ENCODE measurements around the gene MCRS1.
"Not testable (repeated sequence)": the region's sequence is repeated elsewhere in the genome, so short reads cannot be mapped to it uniquely, and the experiment has no call there.

Gene MCRS1

DNA sequence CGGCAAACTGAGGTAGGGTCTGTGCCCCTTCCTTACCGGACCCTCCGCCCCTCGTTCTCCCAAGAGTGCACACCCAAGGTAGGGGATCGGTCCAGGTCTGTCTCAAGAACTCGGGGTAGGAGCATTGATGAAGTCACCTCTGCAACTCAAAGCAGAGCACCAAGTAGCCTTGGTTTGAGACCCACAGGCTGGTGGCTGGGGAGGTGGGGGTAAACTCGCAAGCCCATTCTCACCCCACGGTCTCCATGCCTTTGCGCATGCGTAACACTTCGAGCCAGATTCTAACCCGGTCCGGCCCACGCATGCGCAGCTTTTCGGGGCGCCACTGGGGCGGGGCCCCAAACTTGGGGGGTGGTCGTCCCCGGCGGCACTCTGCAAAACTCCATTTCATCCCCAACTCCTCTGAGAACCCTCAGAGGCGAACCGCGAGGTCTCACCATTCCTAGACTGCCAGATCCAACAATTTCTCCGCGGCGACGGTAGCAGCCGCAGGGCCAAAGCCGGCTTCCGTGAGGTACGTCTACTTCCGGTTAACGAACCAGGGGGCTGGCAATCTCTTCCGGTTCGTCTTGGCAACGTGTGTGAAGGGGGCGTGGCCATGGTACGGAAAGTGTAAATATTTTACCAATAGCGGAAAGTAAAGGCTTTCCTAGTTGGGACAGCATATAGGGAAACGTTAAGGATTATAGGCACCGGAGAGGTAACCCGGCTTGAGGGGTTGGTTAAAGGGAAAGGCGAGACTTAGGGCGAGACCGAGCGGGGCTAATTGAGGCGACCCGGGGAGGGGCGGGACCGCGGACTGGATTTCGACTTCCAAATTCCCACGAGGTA, at the start of gene MCRS1:
TSS of gene MCRS1 (minus strand) at position 532 of the 831 bp plus-strand sequence. CDS start 1,411 bp downstream, outside the sequence.
- DNase-seq, result peak; percentile 84

- peak; percentile 58 for DNase-seq
Measured at GRCh38 chr12:49616533-49617219, 48.7 kb upstream of the MCRS1 start.

DNA sequence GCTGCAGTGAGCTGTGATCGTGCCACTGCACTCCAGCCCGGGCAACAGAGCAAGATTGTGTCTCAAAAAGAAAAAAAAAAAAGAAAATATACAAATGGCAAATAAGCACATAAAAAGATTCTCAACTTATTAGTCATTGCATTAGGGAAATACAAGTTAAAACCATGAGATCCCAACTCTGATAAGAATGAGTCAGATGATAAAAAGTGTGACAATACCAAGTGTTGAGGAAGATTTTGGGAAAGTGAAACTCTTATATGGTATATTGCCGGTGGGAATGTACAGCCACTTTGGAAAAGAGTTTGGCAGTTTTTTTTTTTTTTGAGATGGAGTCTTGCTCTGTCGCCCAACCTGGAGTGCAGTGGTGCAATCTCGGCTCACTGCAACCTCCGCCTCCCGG, 47.8 kb upstream of the MCRS1 start:
- no peak for DNase-seq

DNA sequence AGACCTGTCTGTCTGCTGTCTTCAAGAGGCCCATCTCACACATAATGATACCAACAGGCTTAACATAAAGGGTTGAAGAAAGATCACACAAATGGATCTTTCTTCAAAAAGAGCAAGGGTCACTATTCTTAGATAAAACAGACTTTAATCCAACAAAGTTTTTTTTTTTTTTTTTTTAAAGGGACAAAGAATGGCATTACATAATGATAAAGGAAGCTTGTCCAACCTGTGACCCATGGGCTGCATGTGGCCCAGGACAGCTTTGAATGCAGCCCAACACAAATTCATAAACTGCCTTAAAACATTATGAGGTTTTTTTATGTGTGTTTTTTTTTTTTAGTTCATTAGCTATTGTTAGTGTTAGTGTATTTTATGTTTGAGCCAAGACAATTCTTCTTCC, 44.3 kb upstream of the MCRS1 start:
- DNase-seq, result no peak

DNA sequence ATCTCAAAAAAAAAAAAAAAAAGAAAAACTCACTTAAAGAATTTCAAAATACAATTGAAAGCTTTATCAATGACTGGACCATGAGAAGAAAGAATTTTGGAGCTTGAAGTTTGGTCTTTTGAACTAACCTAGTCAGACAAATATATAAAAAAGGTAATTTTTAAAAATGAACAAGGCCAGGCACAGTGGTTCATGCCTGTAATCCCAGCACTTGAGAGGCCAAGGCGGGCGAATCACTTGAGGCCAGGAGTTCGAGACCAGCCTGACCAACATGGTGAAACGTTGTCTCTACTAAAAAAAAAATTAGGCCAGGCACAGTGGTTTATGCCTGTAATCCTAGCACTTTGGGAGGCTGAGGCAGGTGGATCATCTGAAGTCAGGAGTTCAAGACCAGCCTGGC, 42.8 kb upstream of the MCRS1 start:
- not testable (repeated sequence) for DNase-seq

DNA sequence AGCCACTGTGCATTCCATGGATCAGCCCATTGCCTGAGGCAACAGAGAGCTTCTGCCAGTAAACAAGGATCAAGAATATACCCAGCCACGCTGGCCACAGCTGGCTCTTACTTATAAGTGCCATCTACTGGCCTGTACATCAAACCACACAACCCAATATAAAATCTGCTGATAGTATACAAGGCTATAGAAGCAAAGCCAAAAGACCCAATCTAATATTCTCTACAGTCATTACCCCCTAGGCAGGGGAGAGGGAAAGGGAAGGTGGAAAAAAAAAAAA, 41.9 kb upstream of the MCRS1 start:
- no peak for DNase-seq

DNA sequence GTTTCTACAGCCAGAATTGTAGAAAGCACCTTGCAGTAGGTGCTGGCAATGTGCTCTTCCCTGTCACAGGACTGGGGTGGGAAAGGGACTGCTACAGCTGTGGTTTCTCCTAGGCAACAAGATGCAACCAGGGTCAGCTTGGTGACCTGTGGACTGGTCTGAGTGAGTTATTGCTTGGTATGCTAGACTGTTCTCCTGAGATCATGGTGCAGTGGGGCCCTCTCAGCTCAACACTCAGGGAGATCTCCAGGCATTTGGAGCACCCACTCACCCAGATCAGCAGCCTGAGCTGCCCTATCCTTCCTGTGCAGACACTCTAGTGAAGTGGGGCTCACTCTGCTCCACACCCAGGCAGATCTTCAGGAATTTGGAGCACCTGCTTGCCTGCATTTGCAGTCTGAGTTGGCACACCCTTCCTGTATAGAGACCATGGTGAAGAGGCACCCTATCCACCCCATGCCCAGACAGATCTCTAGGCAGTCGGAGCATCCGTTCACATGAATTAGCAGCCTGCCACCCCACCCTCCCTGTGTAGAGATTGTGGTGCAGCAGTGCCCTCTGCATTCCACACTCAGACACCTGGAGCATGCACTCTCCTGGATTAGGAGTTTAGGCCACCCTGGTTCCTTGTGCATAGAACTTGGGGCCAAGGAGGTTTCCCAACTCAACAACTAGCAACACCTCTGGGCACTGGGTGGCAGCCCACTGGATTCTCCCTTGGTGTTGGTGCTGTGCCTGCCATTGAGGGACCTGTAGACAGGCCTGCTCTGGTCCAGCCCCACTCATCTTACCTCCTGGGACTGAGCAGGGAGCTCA, 41.3 kb upstream of the MCRS1 start:
- no peak for DNase-seq

DNA sequence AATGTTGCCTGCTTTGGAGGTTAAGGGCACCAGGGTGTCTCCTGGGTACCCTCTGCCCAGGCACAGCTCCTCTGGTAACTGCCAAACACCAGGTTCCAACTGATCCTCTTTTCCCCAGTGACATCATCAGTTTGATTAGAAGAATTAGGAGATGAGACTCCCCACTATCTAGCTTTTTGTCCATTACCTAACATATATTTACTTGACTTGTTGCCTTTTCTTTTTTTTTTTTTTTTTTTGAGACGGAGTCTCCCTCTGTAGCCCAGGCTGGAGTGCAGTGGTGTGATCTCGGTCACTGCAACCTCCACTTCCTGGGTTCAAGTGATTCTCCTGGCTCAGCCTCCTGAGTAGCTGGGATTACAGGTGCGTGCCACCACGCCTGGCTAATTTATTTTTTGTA, 37.6 kb upstream of the MCRS1 start, which contains the start of gene FAM186B:
TSS of gene FAM186B (minus strand) at position 101 of the 400 bp plus-strand sequence. CDS start 162 bp downstream, outside the sequence.
- DNase-seq, result not testable (repeated sequence)

- no peak for DNase-seq
Measured at GRCh38 chr12:49604856-49605255, 36.9 kb upstream of the MCRS1 start.

DNA sequence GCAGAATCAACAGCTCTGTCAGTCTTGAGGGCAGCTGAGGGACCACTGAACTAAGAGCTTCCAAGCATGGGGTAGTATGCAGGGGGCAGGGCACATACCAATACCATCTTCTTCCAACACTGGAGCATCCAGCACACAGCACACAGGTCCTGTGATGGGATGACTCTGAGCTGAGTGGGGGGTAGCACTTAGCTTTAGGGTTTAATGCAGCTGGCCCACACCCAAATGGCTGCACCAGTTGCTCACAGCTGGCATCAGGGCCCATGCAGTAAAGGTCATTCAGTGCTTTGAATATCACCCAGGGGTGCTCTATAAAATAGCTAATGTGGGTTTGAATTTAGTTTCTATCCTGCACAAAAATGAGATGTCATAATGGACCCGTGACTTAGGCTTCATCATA, 35.8 kb upstream of the MCRS1 start:
- DNase-seq, result no peak

DNA sequence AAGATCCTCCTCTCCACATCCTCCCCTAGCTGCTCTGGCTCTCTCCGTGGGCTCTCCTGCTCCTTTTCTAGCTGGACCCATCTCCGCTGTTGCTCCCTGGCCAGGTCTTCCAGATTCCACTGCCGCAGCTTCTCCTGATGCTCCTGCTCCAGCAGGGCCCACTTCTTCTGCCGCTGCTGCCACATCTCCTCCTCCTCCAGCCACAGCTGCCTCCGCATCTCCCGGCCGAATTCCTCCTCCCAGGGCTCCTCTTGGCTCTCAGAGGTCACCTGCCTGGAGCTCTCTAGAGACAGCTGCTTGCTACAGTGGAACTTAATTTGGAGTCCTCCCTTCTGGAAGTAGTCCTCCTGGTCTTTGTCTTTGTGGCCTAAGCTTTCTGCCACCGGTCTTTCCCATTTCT, 32.0 kb upstream of the MCRS1 start:
- no peak for DNase-seq

DNA sequence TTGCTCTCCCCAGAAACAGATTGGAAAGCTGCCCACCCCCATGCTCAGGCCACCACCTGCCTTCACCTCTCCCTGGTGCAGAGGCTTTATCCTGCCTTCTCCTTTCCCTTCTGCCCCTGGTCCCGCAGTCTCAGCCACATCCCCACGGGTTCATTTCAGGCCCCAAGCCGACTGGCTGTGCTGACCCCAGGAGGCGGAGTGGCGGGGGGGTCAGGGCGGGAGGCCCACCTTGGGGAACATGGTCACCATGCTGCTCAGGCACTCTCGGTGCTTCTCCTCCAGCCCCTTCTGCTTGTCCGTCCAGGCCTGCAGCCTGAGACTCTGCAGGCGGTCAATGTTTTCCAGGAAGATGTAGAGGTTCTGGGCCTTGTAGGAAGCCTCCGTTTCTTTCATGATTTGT, 30.6 kb upstream of the MCRS1 start:
- DNase-seq, result no peak

DNA sequence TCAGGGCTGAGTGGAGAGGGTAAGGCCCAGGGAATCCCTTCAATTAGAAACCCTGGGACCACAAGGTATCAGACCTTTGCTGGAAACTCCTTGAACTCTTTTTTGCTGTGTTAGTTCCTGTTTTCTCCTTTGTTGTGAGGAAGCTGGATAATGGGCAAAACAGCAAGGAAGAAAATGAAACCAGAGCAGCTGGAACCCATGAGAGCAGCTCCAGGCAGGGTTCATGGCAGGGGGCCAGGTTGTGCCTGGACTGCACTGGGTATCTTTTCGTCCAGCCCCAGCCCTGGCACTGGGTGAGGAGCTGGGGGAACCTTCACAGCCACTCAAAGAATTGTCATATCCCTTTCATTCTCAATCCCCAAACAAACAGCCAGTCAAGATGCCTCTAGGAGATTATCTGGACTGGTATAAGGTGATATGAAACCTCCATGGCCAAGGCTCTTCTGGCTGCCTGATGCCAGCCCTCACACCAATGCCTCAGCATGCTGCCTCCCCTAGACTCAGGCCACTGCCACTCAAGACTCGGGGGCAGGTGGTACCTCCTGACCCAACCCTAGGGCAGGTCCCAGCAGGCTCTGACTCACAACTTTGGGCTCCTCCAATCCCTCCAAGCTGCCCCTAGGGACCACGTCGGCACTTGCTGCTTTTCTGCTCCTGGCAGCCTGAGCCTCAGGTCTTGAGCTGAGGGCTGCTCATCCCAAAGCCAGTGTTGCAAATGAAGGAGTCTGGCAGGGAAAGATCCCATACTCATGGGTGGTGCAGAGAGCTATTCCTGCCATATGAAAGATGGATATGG, 21.0 kb upstream of the MCRS1 start:
- no peak for DNase-seq

DNA sequence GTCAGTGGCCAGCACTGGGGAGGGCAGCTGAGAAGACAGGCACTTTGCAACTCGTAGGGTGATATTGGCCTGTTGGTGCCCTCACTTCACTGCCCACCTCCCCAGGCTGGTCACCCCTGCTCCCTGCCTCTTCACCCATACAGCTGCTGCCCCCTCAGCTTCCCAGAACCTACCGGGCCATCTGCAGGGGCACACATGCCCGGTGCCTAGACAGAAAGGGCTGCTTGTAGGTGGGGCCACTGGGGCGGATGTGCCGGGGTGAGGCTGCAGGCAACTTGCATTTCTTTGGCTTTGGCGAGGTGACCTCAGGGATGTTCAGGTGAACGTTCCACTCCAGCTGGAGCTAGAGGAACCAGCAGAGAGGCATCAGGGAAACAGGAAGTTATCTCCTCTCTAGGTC, 20.3 kb upstream of the MCRS1 start:
- DNase-seq, result no peak

DNA sequence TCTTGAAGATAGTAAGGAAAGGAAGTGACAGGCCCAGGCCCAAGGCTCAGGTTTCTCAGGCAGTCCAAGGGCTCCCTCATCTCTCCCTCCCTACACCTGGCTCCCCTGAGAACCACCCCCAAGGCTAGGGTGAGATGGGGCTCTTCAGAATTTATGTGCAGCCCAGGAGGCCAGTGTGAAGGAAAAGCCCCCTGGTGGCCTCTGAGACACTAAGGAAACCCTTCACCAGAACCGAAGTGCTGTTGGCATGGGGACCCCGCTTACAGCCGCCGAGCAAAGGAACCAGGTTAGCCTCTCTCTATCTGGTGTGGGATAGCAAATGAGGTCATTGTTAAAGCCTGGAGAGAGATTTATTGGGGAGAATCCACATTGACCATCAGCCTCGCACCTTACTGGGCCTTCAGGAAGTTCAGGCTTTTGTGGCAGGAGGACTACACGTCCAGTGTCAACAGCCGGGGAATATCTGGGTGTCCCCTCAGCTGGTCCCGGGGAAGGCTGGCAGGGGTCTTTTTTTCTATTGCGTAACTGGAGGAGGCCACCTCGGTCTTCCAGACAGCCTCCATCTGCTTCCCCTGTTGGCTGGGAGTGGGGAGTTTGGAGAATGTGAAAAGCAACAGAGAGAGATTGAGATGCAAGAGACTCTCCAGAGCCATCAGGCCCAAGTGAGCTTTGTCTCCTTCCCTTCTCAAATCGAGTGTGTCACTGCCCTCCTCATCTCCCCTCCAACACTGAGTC, 19.4 kb upstream of the MCRS1 start:
- no peak for DNase-seq

- DNase-seq, result no peak
Measured at GRCh38 chr12:49585477-49586459, 17.8 kb upstream of the MCRS1 start.

GRCh38 chr12:49584591-49584990, 16.6 kb upstream of the MCRS1 start:
- DNase-seq, result no peak

DNA sequence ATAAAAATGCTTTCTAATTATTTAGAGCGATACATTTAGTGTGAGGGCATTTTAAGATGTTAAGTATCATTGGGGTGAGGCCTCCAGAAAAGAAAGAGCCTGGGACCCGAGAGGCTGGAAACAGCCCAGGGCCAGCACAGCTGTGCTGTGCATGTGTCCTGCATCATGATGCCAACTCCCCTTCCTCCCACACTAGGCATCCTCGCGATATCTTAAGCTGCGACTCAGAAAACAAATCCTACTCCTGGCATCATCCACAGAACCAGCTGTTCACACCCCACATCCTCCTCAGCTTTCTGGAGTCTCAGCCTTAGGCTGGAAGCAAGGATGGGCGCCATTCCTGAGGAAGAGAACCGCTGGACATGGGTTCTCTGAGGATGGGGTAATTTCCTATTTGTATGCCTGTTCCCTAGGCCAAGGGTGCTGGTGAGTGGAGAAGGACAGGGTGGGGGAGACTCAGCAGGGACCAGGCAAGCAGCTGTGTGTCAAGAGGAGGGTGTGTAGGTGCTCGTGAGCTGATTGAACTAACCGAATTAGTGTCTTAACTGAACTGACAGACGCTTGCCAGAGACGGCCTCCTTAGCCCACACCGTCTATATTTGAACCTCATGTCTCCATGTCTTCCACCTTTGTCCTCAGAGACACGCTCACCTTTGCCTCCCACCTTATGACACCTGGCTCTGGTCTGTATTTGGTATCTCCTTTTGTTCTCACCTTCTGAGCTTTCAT, 15.6 kb upstream of the MCRS1 start:
- DNase-seq, result no peak

GRCh38 chr12:49582850-49583249, 14.9 kb upstream of the MCRS1 start:
- DNase-seq, result no peak

GRCh38 chr12:49582201-49582600, 14.3 kb upstream of the MCRS1 start:
- DNase-seq, result no peak
